ENCODE measurements around the gene DBF4B.

DNA sequence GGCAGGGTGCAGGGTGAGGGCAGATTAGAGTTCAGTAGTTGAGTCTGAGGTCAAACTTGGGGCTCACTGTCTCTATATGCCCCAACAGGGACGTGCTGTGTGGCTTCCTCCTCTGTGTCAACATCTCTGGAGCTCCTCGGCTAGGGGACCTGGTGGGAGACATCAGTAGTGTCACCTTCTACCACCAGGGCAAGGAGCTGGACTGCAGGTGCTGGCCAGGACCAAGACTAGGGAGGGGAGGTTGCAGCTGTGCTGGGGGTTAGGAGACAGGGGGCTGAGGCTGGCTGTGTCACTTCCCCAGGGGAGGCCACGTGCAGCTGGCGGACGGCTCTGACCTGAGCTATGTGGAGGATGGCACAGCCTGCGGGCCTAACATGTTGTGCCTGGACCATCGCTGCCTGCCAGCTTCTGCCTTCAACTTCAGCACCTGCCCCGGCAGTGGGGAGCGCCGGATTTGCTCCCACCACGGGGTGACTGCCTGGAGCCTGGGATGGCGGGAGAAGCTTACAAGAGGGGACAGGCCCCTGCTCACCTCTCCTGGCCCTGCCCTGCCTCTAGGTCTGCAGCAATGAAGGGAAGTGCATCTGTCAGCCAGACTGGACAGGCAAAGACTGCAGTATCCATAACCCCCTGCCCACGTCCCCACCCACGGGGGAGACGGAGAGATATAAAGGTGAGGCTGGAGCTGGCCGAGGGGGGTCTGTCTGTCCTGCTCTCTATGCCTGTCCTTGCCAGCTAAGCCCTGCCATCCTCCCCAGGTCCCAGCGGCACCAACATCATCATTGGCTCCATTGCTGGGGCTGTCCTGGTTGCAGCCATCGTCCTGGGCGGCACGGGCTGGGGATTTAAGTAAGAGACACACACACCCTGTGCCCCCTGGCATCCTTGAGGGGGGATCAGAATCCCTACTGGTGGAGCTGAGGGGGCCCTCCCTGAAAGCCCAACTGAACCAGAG lies 69.2 kb downstream of the DBF4B start:
- TF ChIP-seq, protein P1, sequence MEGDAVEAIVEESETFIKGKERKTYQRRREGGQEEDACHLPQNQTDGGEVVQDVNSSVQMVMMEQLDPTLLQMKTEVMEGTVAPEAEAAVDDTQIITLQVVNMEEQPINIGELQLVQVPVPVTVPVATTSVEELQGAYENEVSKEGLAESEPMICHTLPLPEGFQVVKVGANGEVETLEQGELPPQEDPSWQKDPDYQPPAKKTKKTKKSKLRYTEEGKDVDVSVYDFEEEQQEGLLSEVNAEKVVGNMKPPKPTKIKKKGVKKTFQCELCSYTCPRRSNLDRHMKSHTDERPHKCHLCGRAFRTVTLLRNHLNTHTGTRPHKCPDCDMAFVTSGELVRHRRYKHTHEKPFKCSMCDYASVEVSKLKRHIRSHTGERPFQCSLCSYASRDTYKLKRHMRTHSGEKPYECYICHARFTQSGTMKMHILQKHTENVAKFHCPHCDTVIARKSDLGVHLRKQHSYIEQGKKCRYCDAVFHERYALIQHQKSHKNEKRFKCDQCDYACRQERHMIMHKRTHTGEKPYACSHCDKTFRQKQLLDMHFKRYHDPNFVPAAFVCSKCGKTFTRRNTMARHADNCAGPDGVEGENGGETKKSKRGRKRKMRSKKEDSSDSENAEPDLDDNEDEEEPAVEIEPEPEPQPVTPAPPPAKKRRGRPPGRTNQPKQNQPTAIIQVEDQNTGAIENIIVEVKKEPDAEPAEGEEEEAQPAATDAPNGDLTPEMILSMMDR (IDR thresholded peaks at IDR 0.05): no peak
- no peak for TF ChIP-seq POLR2A (IDR thresholded peaks at IDR 0.05)
- TF ChIP-seq POLR2AphosphoS5 (IDR thresholded peaks at IDR 0.05): no peak
